SHP77 treated with DMSO at 0.1 percent for 48 hours (cell line): ENCODE measurements around the gene TRIM36.

Source experiments
- DNase-seq: peaks from one replicate; lab custom pipeline; 2025; lab: John Stamatoyannopoulos, UW

TRIM36 gene

GRCh38 chr5:115169487-115170133 is at the start of gene TRIM36:
Gene TRIM36 (minus strand): TSS chr5:115169908. CDS start chr5:115169634, 274 bp downstream.
- DNase-seq: peak; percentile 91

- DNase-seq: no peak
Observed at GRCh38 chr5:115214541-115214940, 44.8 kb upstream of the TRIM36 start.

GRCh38 chr5:115209279-115209678 is 39.6 kb upstream of the TRIM36 start:
- DNase-seq: no peak

GRCh38 chr5:115202952-115203351 is 33.2 kb upstream of the TRIM36 start:
- DNase-seq: no peak

GRCh38 chr5:115196161-115196560 is 26.5 kb upstream of the TRIM36 start:
- no peak for DNase-seq

- DNase-seq: no peak
Observed at GRCh38 chr5:115194676-115195075, 25.0 kb upstream of the TRIM36 start.

- DNase-seq: no peak
Observed at GRCh38 chr5:115193295-115193694, 23.6 kb upstream of the TRIM36 start.

GRCh38 chr5:115192098-115192497 is 22.4 kb upstream of the TRIM36 start:
- DNase-seq: no peak

- DNase-seq: no peak
Observed at GRCh38 chr5:115191474-115192031, 21.8 kb upstream of the TRIM36 start.

GRCh38 chr5:115190388-115190787 is 20.7 kb upstream of the TRIM36 start:
- DNase-seq: no peak

GRCh38 chr5:115189866-115190265 is 20.2 kb upstream of the TRIM36 start:
- no peak for DNase-seq

- DNase-seq: no peak
Observed at GRCh38 chr5:115186794-115187193, 17.1 kb upstream of the TRIM36 start.

GRCh38 chr5:115184770-115185169 is 15.1 kb upstream of the TRIM36 start:
- DNase-seq: no peak

- no peak for DNase-seq
Observed at GRCh38 chr5:115181757-115182156, 12.0 kb upstream of the TRIM36 start.

- peak; percentile 82 for DNase-seq
Observed at GRCh38 chr5:115180165-115180709, 10.5 kb upstream of the TRIM36 start.

GRCh38 chr5:115179394-115180164 is 9.9 kb upstream of the TRIM36 start:
- no peak for DNase-seq

- no peak for DNase-seq
Observed at GRCh38 chr5:115179030-115179393, 9.3 kb upstream of the TRIM36 start.

- no peak for DNase-seq
Observed at GRCh38 chr5:115170929-115171510, 1.3 kb upstream of the TRIM36 start.

GRCh38 chr5:115170134-115170928 is 623 bp upstream of the TRIM36 start:
- DNase-seq: peak; percentile 15

- no peak for DNase-seq
Observed at GRCh38 chr5:115168829-115169486, 750 bp downstream of the TRIM36 start.

- DNase-seq: no peak
Observed at GRCh38 chr5:115166744-115167393, 2.8 kb downstream of the TRIM36 start.
